SK-N-SH (cell line): Measurements from ENCODE around the gene ARPC4. TPM values are rescaled to one million over a fixed set of nuclear protein-coding genes. Genes with fewer than 3 reads are reported as not detected.

Experiments used
- CTCF ChIA-PET: fragments of 300-600, 350-600 bp; formaldehyde crosslinking; extraction: SDS; loops from one replicate; lab custom pipeline; 2021; lab: Yijun Ruan, JAX
- POLR2A ChIA-PET: fragments of 350-600 bp; sonication (Branson Sonifier 250); formaldehyde crosslinking; extraction: SDS; loops from one replicate; lab custom pipeline; 2020; ENCODE audit warnings: antibody characterized with exemption, inconsistent platforms; lab: Yijun Ruan, JAX
- DNase-seq: peaks from one replicate; pipeline ENCODE4 v3.0.0; 2012
- H2AFZ ChIP-seq: fragments of 200-600 bp; sonication (generic); 2 replicates; pipeline ENCODE4 v1.8.1; 2016; ENCODE audit warnings: antibody characterized with exemption, mild to moderate bottlenecking, low read depth
- H3F3A ChIP-seq: fragments of 200-600 bp; sonication (generic); replicated peaks from 2 replicates; pipeline ENCODE3; 2016; ENCODE audit warnings: antibody characterized with exemption, mild to moderate bottlenecking; ENCODE audit not compliant: insufficient read depth
- H3K27ac ChIP-seq, 2 experiments: fragments of 200-500 bp in 1 of 2; fragments of 200-600 bp in 1 of 2; sonication (Bioruptor generic) in 1 of 2; sonication (generic), shearing (Covaris generic) in 1 of 2; 2 replicates each; pipeline versions ENCODE4 v1.5.1 to v1.6.1; 2014 to 2016; ENCODE audit warnings: low read depth in 2 of 2, inconsistent platforms in 1 of 2, low read length in 1 of 2, mild to moderate bottlenecking in 1 of 2, mixed read lengths in 1 of 2
- H3K27me3 ChIP-seq: fragments of 200-600 bp; sonication (generic), shearing (Covaris generic); 2 replicates; pipeline ENCODE4 v1.6.1; 2016; ENCODE audit warnings: mixed run types; ENCODE audit not compliant: insufficient read depth
- H3K36me3 ChIP-seq, 2 experiments: fragments of 200-500 bp in 1 of 2; fragments of 200-600 bp in 1 of 2; sonication (Bioruptor generic) in 1 of 2; sonication (generic) in 1 of 2; replicated peaks in 1 of 2; 2 replicates each; pipeline versions ENCODE3 to v1.5.1; 2014 to 2016; ENCODE audit warnings: low read length in 1 of 2, mild to moderate bottlenecking in 1 of 2; ENCODE audit not compliant: insufficient read depth in 2 of 2, control insufficient read depth in 1 of 2
- H3K4me1 ChIP-seq, 2 experiments: fragments of 200-500 bp in 1 of 2; fragments of 200-600 bp in 1 of 2; sonication (Bioruptor generic) in 1 of 2; sonication (generic), shearing (Covaris generic) in 1 of 2; 2 replicates each; pipeline versions ENCODE4 v1.5.1 to v1.6.1; 2014 to 2016; ENCODE audit warnings: low read depth in 1 of 2, low read length in 1 of 2, mixed run types in 1 of 2; ENCODE audit not compliant: insufficient read depth in 2 of 2, control insufficient read depth in 1 of 2
- H3K4me2 ChIP-seq: fragments of 200-600 bp; sonication (generic), shearing (Covaris generic); 2 replicates; pipeline ENCODE4 v1.6.1; 2017; ENCODE audit warnings: mixed run types
- H3K4me3 ChIP-seq, 2 experiments: fragments of 200-500 bp in 1 of 2; fragments of 200-600 bp in 1 of 2; sonication (Bioruptor generic) in 1 of 2; sonication (generic), shearing (Covaris generic) in 1 of 2; 2 replicates each; pipeline versions ENCODE4 v1.5.1 to v1.8.1; 2014 to 2016; ENCODE audit warnings: low read depth in 2 of 2, inconsistent platforms in 1 of 2, low read length in 1 of 2, mild to moderate bottlenecking in 1 of 2, mixed read lengths in 1 of 2, moderate library complexity in 1 of 2
- H3K79me2 ChIP-seq: fragments of 200-600 bp; sonication (generic); 2 replicates; pipeline ENCODE4 v1.8.1; 2017; ENCODE audit warnings: mild to moderate bottlenecking; ENCODE audit not compliant: insufficient read depth
- H3K9ac ChIP-seq: fragments of 200-600 bp; sonication (generic); 2 replicates; pipeline ENCODE4 v1.6.1; 2017; ENCODE audit warnings: mixed run types
- H3K9me2 ChIP-seq: fragments of 200-600 bp; sonication (generic); 2 replicates; pipeline ENCODE4 v1.6.1; 2017; ENCODE audit warnings: mixed run types
- H3K9me3 ChIP-seq: fragments of 200-600 bp; sonication (generic); 2 replicates; pipeline ENCODE4 v1.6.1; 2017; ENCODE audit warnings: mixed run types, mild to moderate bottlenecking, moderate library complexity
- H4K20me1 ChIP-seq: fragments of 200-600 bp; sonication (generic); 2 replicates; pipeline ENCODE4 v1.6.1; 2017; ENCODE audit warnings: mild to moderate bottlenecking, mixed run types; ENCODE audit not compliant: insufficient read depth
- ELF1 ChIP-seq: IDR thresholded peaks from 2 replicates; pipeline ENCODE4 v1.4.0; 2012
- EP300 ChIP-seq, 2 experiments: IDR thresholded peaks; 2 replicates each; pipeline versions ENCODE4 v1.4.0 to v1.6.1; 2012; ENCODE audit warnings: borderline replicate concordance in 1 of 2, low read depth in 1 of 2, low read length in 1 of 2
- EZH2phosphoT487 ChIP-seq: fragments of 200-600 bp; sonication (generic); IDR thresholded peaks from 2 replicates; pipeline ENCODE4 v1.6.1; 2017; ENCODE audit warnings: low read depth, mixed run types, mild to moderate bottlenecking, antibody characterized with exemption, moderate library complexity, borderline replicate concordance
- FOXJ3 ChIP-seq: sonication (generic); formaldehyde crosslinking; IDR thresholded peaks from 2 replicates; pipeline ENCODE4 v1.5.1; 2020; ENCODE audit warnings: mild to moderate bottlenecking, missing genetic modification reagents
- FOXM1 ChIP-seq: IDR thresholded peaks from 2 replicates; pipeline ENCODE4 v1.4.0; 2012; ENCODE audit warnings: low read depth, mild to moderate bottlenecking
- GABPA ChIP-seq: IDR thresholded peaks from 2 replicates; pipeline ENCODE4 v1.4.0; 2012; ENCODE audit warnings: low read depth, mild to moderate bottlenecking
- JUND ChIP-seq: IDR thresholded peaks from 2 replicates; pipeline ENCODE4 v1.4.0; 2012
- MAX ChIP-seq: IDR thresholded peaks from 2 replicates; pipeline ENCODE4 v1.4.0; 2012; ENCODE audit warnings: low read depth
- MXI1 ChIP-seq: IDR thresholded peaks from 2 replicates; pipeline ENCODE4 v1.6.1; 2012; ENCODE audit warnings: mild to moderate bottlenecking, low read depth, low read length, improper control_type of control experiment
- NFIC ChIP-seq: IDR thresholded peaks from 2 replicates; pipeline ENCODE4 v1.4.0; 2012; ENCODE audit warnings: borderline replicate concordance
- PBX3 ChIP-seq: IDR thresholded peaks from 2 replicates; pipeline ENCODE4; 2012
- RAD21 ChIP-seq: IDR thresholded peaks from 2 replicates; pipeline ENCODE4 v1.6.1; 2012; ENCODE audit warnings: mild to moderate bottlenecking, low read length
- REST ChIP-seq: IDR thresholded peaks from 2 replicates; pipeline ENCODE4 v1.6.1; 2012; ENCODE audit warnings: mild to moderate bottlenecking, low read depth, low read length, moderate library complexity
- RXRA ChIP-seq: IDR thresholded peaks from 2 replicates; pipeline ENCODE4 v1.4.0; 2012; ENCODE audit warnings: low read depth, mild to moderate bottlenecking, borderline replicate concordance
- SIN3A ChIP-seq: IDR thresholded peaks from 2 replicates; pipeline ENCODE4 v1.6.1; 2012; ENCODE audit warnings: low read depth, mild to moderate bottlenecking, low read length, moderate library complexity, borderline replicate concordance
- TCF12 ChIP-seq: IDR thresholded peaks from 2 replicates; pipeline ENCODE4 v1.4.0; 2012
- TEAD4 ChIP-seq: IDR thresholded peaks from 2 replicates; pipeline ENCODE4 v1.4.0; 2012; ENCODE audit warnings: mild to moderate bottlenecking, borderline replicate concordance; ENCODE audit not compliant: insufficient read depth
- YY1 ChIP-seq: IDR thresholded peaks from 2 replicates; pipeline ENCODE4 v1.4.0; 2012; ENCODE audit warnings: low read depth, mild to moderate bottlenecking
- ZBTB33 ChIP-seq: IDR thresholded peaks from 2 replicates; pipeline ENCODE4 v1.4.0; 2012; ENCODE audit warnings: low read depth, borderline replicate concordance
- WGBS: methylation state at CpG from one replicate; pipeline ENCODE4 v1.1.6; 2017; ENCODE audit warnings: low lambda C conversion rate; 5-methylcytosine and 5-hydroxymethylcytosine counted together
- polyA plus RNA-seq, 3 experiments: library from polyadenylated mRNA; depleted of rRNA; stranded (reverse); fragments of >200 nt; gene quantifications; 2 replicates each; pipeline ENCODE4 v1.2.3, GENCODE V29; 2012
- TF ChIP-seq, protein P1 (sequence below): fragments of 150-350 bp; IDR thresholded peaks from 2 replicates; pipeline ENCODE4 v1.6.1; 2016; ENCODE audit warnings: mild to moderate bottlenecking, low read depth, low read length

The ARPC4 gene
- polyA plus RNA-seq, 1 of the 3 experiments (the other 2 are of a cell fraction): 233 TPM

GRCh38 chr3:9797196-9797945, 4.5 kb downstream of the ARPC4 start:
- Histone ChIP-seq H3K9me3 (no peaks in the 10 kb centered on the region), H3K4me2 (no peak overlapping the region), H4K20me1 (peaks cover 17% of the 10 kb centered on the region; the same call in 1 of the 2 replicates), H3K36me3 (peaks cover 43 to 67% of the 10 kb centered on the region in 2 experiments), H3K4me1 (peaks cover 0 to 2% of the 10 kb centered on the region in 2 experiments; a peak in 1 of 4 replicates), H3F3A (no peaks in the 10 kb centered on the region), H3K27ac (no peak overlapping the region), H2AFZ (no peak overlapping the region), H3K27me3 (no peaks in the 10 kb centered on the region), H3K4me3 (no peak overlapping the region), H3K9ac (no peak overlapping the region), H3K79me2 (peaks cover 72% of the 10 kb centered on the region), H3K9me2 (no peaks in the 10 kb centered on the region)
- CTCF ChIA-PET: interaction anchor here (0.8 kb wide), 1 partner anchor 12 kb away, joined by 3 read pairs; no protein-coding TSS in a partner anchor
- no peak for TF ChIP-seq PBX3
- TF ChIP-seq EZH2phosphoT487: no peak
- no peak for TF ChIP-seq SIN3A
- TF ChIP-seq GABPA: no peak
- TF ChIP-seq MXI1: no peak
- no peak for TF ChIP-seq YY1
- no peak for TF ChIP-seq FOXM1
- no peak for TF ChIP-seq NFIC
- no peak for TF ChIP-seq RXRA
- TF ChIP-seq REST: no peak
- no peak for TF ChIP-seq JUND
- no peak for TF ChIP-seq MAX
- TF ChIP-seq RAD21: no peak
- TF ChIP-seq EP300 (IDR thresholded peaks at IDR 0.05; ENCODE audit: borderline replicate concordance in 1 of 2, low read depth in 1 of 2, low read length in 1 of 2): no peak
- no peak for TF ChIP-seq TEAD4
- no peak for TF ChIP-seq ZBTB33
- no peak for TF ChIP-seq ELF1
- no peak for TF ChIP-seq TCF12
- no peak for TF ChIP-seq FOXJ3 (CRISPR knock-in tag)
- TF ChIP-seq, protein P1, sequence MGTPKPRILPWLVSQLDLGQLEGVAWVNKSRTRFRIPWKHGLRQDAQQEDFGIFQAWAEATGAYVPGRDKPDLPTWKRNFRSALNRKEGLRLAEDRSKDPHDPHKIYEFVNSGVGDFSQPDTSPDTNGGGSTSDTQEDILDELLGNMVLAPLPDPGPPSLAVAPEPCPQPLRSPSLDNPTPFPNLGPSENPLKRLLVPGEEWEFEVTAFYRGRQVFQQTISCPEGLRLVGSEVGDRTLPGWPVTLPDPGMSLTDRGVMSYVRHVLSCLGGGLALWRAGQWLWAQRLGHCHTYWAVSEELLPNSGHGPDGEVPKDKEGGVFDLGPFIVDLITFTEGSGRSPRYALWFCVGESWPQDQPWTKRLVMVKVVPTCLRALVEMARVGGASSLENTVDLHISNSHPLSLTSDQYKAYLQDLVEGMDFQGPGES: no peak
- POLR2A ChIA-PET: no interaction called here
- no peak for DNase-seq
- WGBS: 94% methylated on average over 12 of the region's 12 CpGs
